Neural cell (in vitro differentiated cells): Measurements from ENCODE around the gene ETNK1. TPM values are rescaled to one million over a fixed set of nuclear protein-coding genes. Genes with fewer than 3 reads are reported as not detected.
"Not testable (repeated sequence)": the region's sequence is repeated elsewhere in the genome, so short reads cannot be mapped to it uniquely, and the experiment has no call there.

ENCODE experiments used
- H2AFZ ChIP-seq: fragments of 200-600, 300-800 bp; sonication (generic), shearing (Covaris generic); 2 replicates; pipeline ENCODE4 v1.6.0; 2014; ENCODE audit warnings: low read depth, mild to moderate bottlenecking, antibody characterized with exemption, low read length, moderate library complexity
- H3F3A ChIP-seq: fragments of 200-600 bp; shearing (Covaris generic); 2 replicates; pipeline ENCODE4 v1.6.1; 2016; ENCODE audit warnings: mild to moderate bottlenecking, moderate library complexity, mixed read lengths, antibody characterized with exemption, low read length; ENCODE audit not compliant: insufficient read depth, poor library complexity, severe bottlenecking
- H3K27ac ChIP-seq: fragments of 200-600, 300-800 bp; sonication (generic), shearing (Covaris generic); 2 replicates; pipeline ENCODE4 v1.5.1; 2014; ENCODE audit warnings: mild to moderate bottlenecking, low read length, moderate library complexity
- H3K27me3 ChIP-seq: fragments of 300-800, 200-600 bp; sonication (generic), shearing (Covaris generic); 2 replicates; pipeline ENCODE4 v1.6.0; 2014; ENCODE audit warnings: mild to moderate bottlenecking, low read depth, low read length, moderate library complexity; ENCODE audit not compliant: insufficient read depth
- H3K36me3 ChIP-seq: fragments of 300-800, 200-600 bp; sonication (generic), shearing (Covaris generic); 2 replicates; pipeline ENCODE4 v1.5.1; 2014; ENCODE audit warnings: mild to moderate bottlenecking, antibody characterized with exemption, low read length, moderate library complexity; ENCODE audit not compliant: insufficient read depth
- H3K4me2 ChIP-seq: fragments of 300-800, 200-600 bp; sonication (generic), shearing (Covaris generic); 2 replicates; pipeline ENCODE4 v1.6.0; 2014; ENCODE audit warnings: mild to moderate bottlenecking, low read length
- H3K4me3 ChIP-seq: fragments of 300-800, 200-600 bp; sonication (generic), shearing (Covaris generic); 2 replicates; pipeline ENCODE4 v1.5.1; 2014; ENCODE audit warnings: mild to moderate bottlenecking, low read length, moderate library complexity
- H3K79me2 ChIP-seq: fragments of 200-600 bp; shearing (Covaris generic); replicated peaks from 2 replicates; pipeline ENCODE4 v1.6.0; 2014; ENCODE audit warnings: mild to moderate bottlenecking, low read length, moderate library complexity; ENCODE audit not compliant: insufficient read depth
- H3K9ac ChIP-seq: fragments of 300-800, 200-600 bp; sonication (generic), shearing (Covaris generic); 2 replicates; pipeline ENCODE4 v1.6.1; 2016; ENCODE audit warnings: mild to moderate bottlenecking, low read length, mixed read lengths
- H3K9me2 ChIP-seq: fragments of 200-600 bp; shearing (Covaris generic); 2 replicates; pipeline ENCODE4 v1.6.1; 2016; ENCODE audit warnings: mild to moderate bottlenecking, low read length, mixed read lengths; ENCODE audit not compliant: insufficient read depth
- H3K9me3 ChIP-seq: fragments of 200-600, 300-800 bp; sonication (generic), shearing (Covaris generic); 2 replicates; pipeline ENCODE4 v1.6.1; 2016; ENCODE audit warnings: mild to moderate bottlenecking, mixed run types, low read length, moderate library complexity, mixed read lengths
- H4K20me1 ChIP-seq: fragments of 200-600 bp; shearing (Covaris generic); 2 replicates; pipeline ENCODE4 v1.6.1; 2016; ENCODE audit warnings: mild to moderate bottlenecking, mixed run types; ENCODE audit not compliant: insufficient read depth
- CTCF ChIP-seq: fragments of 450-650 bp; IDR thresholded peaks from 2 replicates; pipeline ENCODE4 v1.5.1; 2014; ENCODE audit warnings: antibody characterized with exemption, mild to moderate bottlenecking, moderate library complexity; ENCODE audit not compliant: poor library complexity, severe bottlenecking
- EP300 ChIP-seq: fragments of 450-650 bp; conservative IDR thresholded peaks from 2 replicates; pipeline ENCODE4 v1.6.1; 2014; ENCODE audit warnings: antibody characterized with exemption, mild to moderate bottlenecking, moderate library complexity; ENCODE audit not compliant: poor library complexity, severe bottlenecking
- EZH2 ChIP-seq: fragments of 200-600, 300-800 bp; shearing (Covaris generic), sonication (generic); IDR thresholded peaks from 2 replicates; pipeline ENCODE4 v1.6.1; 2014; ENCODE audit warnings: antibody characterized with exemption, low read length, borderline replicate concordance, mild to moderate bottlenecking; ENCODE audit not compliant: insufficient read depth, poor library complexity, severe bottlenecking
- MXI1 ChIP-seq: fragments of 450-650 bp; conservative IDR thresholded peaks from 2 replicates; pipeline ENCODE4 v1.6.1; 2014; ENCODE audit warnings: antibody characterized with exemption, mild to moderate bottlenecking; ENCODE audit not compliant: poor library complexity, severe bottlenecking
- POLR2AphosphoS5 ChIP-seq: IDR thresholded peaks from 2 replicates; pipeline ENCODE4 v1.6.1; 2012
- RAD21 ChIP-seq: fragments of 450-650 bp; conservative IDR thresholded peaks from 2 replicates; pipeline ENCODE4 v1.6.1; 2014; ENCODE audit warnings: antibody characterized with exemption, mild to moderate bottlenecking, moderate library complexity
- REST ChIP-seq: IDR thresholded peaks from 2 replicates; pipeline ENCODE4 v1.6.1; 2012; ENCODE audit warnings: borderline replicate concordance
- SMC3 ChIP-seq: fragments of 450-650 bp; conservative IDR thresholded peaks from 2 replicates; pipeline ENCODE4 v1.6.1; 2014; ENCODE audit warnings: antibody characterized with exemption, mild to moderate bottlenecking, moderate library complexity; ENCODE audit not compliant: poor library complexity
- TAF1 ChIP-seq: IDR thresholded peaks from 2 replicates; pipeline ENCODE4 v1.6.1; 2012; ENCODE audit warnings: low read depth
- polyA plus RNA-seq: library from polyadenylated mRNA; depleted of rRNA; stranded (reverse); fragments of >200 nt; gene quantifications from 2 replicates; pipeline ENCODE4 v1.2.3, GENCODE V29; 2014

The ETNK1 gene
- polyA plus RNA-seq, 1 donor from 2014 or later: 78.5 TPM

- no peak overlapping the region for H3K4me3 ChIP-seq
- no peak overlapping the region for H3K4me2 ChIP-seq
- H3K9me2 ChIP-seq: no peaks in the 10 kb centered on the region
- no peak overlapping the region for H3K27ac ChIP-seq
- H3K9ac ChIP-seq: no peak overlapping the region
- TF ChIP-seq EP300 (no peak), POLR2AphosphoS5 (no peak), EZH2 (no peak), CTCF (no peak), TAF1 (no peak), MXI1 (no peak), REST (no peak), SMC3 (no peak), RAD21 (no peak)
- no peak overlapping the region for H2AFZ ChIP-seq
- H3K79me2 ChIP-seq: no peaks in the 10 kb centered on the region
- no peaks in the 10 kb centered on the region for H4K20me1 ChIP-seq
- H3K9me3 ChIP-seq: no peaks in the 10 kb centered on the region
- no peaks in the 10 kb centered on the region for H3F3A ChIP-seq
- H3K36me3 ChIP-seq: no peaks in the 10 kb centered on the region
- H3K27me3 ChIP-seq: no peaks in the 10 kb centered on the region
These were observed 75.1 kb downstream of the ETNK1 start for GRCh38 chr12:22700106-22700505.

GRCh38 chr12:22701216-22701809 lies 76.3 kb downstream of the ETNK1 start:
- H3K9me3 ChIP-seq, H3K9me2 ChIP-seq, H3K27ac ChIP-seq, H3K4me2 ChIP-seq, H3K9ac ChIP-seq, H3K36me3 ChIP-seq, H4K20me1 ChIP-seq, H3F3A ChIP-seq, H3K79me2 ChIP-seq, H2AFZ ChIP-seq, H3K27me3 ChIP-seq, H3K4me3 ChIP-seq: not testable (repeated sequence)

- H3K9ac ChIP-seq: no peak overlapping the region
These were observed 77.7 kb downstream of the ETNK1 start for GRCh38 chr12:22702690-22703089.

More at GRCh38 chr12:22702690-22703089, 77.7 kb downstream of the ETNK1 start:
- Histone ChIP-seq H3K27me3 (no peaks in the 10 kb centered on the region), H3K27ac (no peak overlapping the region), H2AFZ (no peak overlapping the region), H3K4me3 (no peak overlapping the region), H3K9me2 (no peaks in the 10 kb centered on the region), H4K20me1 (no peaks in the 10 kb centered on the region), H3K36me3 (no peaks in the 10 kb centered on the region), H3F3A (no peaks in the 10 kb centered on the region), H3K79me2 (no peaks in the 10 kb centered on the region), H3K4me2 (no peak overlapping the region), H3K9me3 (no peaks in the 10 kb centered on the region)
- no peak for TF ChIP-seq MXI1
- no peak for TF ChIP-seq RAD21
- TF ChIP-seq TAF1: no peak
- no peak for TF ChIP-seq POLR2AphosphoS5
- no peak for TF ChIP-seq CTCF
- TF ChIP-seq REST: no peak
- no peak for TF ChIP-seq EP300
- no peak for TF ChIP-seq EZH2
- no peak for TF ChIP-seq SMC3
